HepG2 (cell line): Measurements from ENCODE around the gene HES2. TPM values are rescaled to one million over a fixed set of nuclear protein-coding genes. Genes with fewer than 3 reads are reported as not detected.

Source experiments
- ATAC-seq: fragments of 200-7000 bp; cut with Tn5 transposase; 3 replicates; pipeline ENCODE4 v1.9.1; 2020; ENCODE audit warnings: mild to moderate bottlenecking, moderate library complexity
- BruUV-seq: library from RNA; stranded (reverse); fragments of 400-500 nt; replicated peaks from 2 replicates; lab custom pipeline; 2021; lab: Mats Ljungman, UMichigan
- CTCF ChIA-PET: fragments of 300-600 bp; formaldehyde crosslinking; extraction: SDS; loops from one replicate; lab custom pipeline; 2021; ENCODE audit warnings: low total read pairs, inconsistent platforms, low intra/inter-chr PET ratio; lab: Yijun Ruan, JAX
- POLR2A ChIA-PET: fragments of 350-600 bp; sonication (Branson Sonifier 250); formaldehyde crosslinking; loops from one replicate; lab custom pipeline; 2020; ENCODE audit warnings: antibody characterized with exemption, inconsistent platforms; lab: Yijun Ruan, JAX
- DNase-seq: peaks from one replicate; pipeline ENCODE4 v3.0.0-alpha.2; 2015; ENCODE audit warnings: low spot score
- FAIRE-seq: peaks from 3 replicates; lab custom pipeline; 2011; peaks lifted over from hg19 to GRCh38; lab: Jason Lieb, UNC
- H2AFZ ChIP-seq: one replicate; pipeline ENCODE4 v1.6.1; 2011; ENCODE audit warnings: low read length, inconsistent platforms
- H3K27ac ChIP-seq: fragments of 300-600 bp; 3 replicates; pipeline ENCODE4 v1.8.0; 2011; ENCODE audit warnings: mixed run types, mild to moderate bottlenecking, mixed read lengths, low read length, inconsistent platforms; ENCODE audit not compliant: insufficient read depth; ENCODE audit errors: extremely low read length
- H3K27me3 ChIP-seq, 2 experiments: fragments of 200-600 bp in 1 of 2; 2 replicates in 1 of 2; 3 replicates in 1 of 2; pipeline versions ENCODE4 v1.6.0 to v1.8.0; 2011; ENCODE audit warnings: low read length in 2 of 2, mild to moderate bottlenecking in 2 of 2, moderate library complexity in 2 of 2, inconsistent platforms in 1 of 2; ENCODE audit not compliant: insufficient read depth in 2 of 2, control insufficient read depth in 1 of 2
- H3K36me3 ChIP-seq, 2 experiments: fragments of 200-600 bp in 1 of 2; replicated peaks in 1 of 2; 2 replicates in 1 of 2; 3 replicates in 1 of 2; pipeline versions ENCODE4 v1.5.1 to v1.8.0; 2011; ENCODE audit warnings: low read length in 2 of 2, inconsistent platforms in 1 of 2; ENCODE audit not compliant: insufficient read depth in 2 of 2, control insufficient read depth in 1 of 2
- H3K4me1 ChIP-seq: 2 replicates; pipeline ENCODE4 v1.5.1; 2012; ENCODE audit warnings: low read length, inconsistent platforms; ENCODE audit not compliant: insufficient read depth
- H3K4me2 ChIP-seq: 2 replicates; pipeline ENCODE4 v1.6.0; 2011; ENCODE audit warnings: low read depth, low read length, inconsistent platforms
- H3K4me3 ChIP-seq, 3 experiments: fragments of 200-600 bp in 1 of 3; sonication (generic), shearing (Covaris generic) in 1 of 3; replicated peaks in 1 of 3; 2 replicates each; pipeline ENCODE4 v1.5.1; 2011 to 2016; ENCODE audit warnings: low read length in 3 of 3, inconsistent platforms in 2 of 3, low read depth in 2 of 3, mild to moderate bottlenecking in 2 of 3, control low read depth in 1 of 3, mixed read lengths in 1 of 3; ENCODE audit not compliant: insufficient read depth in 1 of 3
- H3K79me2 ChIP-seq: one replicate; pipeline ENCODE4 v1.6.1; 2011; ENCODE audit warnings: low read length, inconsistent platforms; ENCODE audit not compliant: insufficient read depth
- H3K9ac ChIP-seq: 2 replicates; pipeline ENCODE4 v1.6.0; 2011; ENCODE audit warnings: mild to moderate bottlenecking, low read depth, low read length, inconsistent platforms; ENCODE audit not compliant: insufficient read depth
- H3K9me3 ChIP-seq: 2 replicates; pipeline ENCODE4 v1.5.1; 2012; ENCODE audit warnings: mild to moderate bottlenecking, low read length
- H4K20me1 ChIP-seq: 2 replicates; pipeline ENCODE4 v1.6.0; 2011; ENCODE audit warnings: inconsistent platforms, mild to moderate bottlenecking, low read length, moderate library complexity; ENCODE audit not compliant: insufficient read depth
- ESRRA ChIP-seq: sonication (generic); formaldehyde crosslinking; IDR thresholded peaks from 2 replicates; pipeline ENCODE4 v1.5.1; 2020; ENCODE audit warnings: mild to moderate bottlenecking, low read depth, missing genetic modification reagents
- FUBP1 ChIP-seq: sonication (generic); formaldehyde crosslinking; IDR thresholded peaks from 2 replicates; pipeline ENCODE4 v1.5.1; 2020; ENCODE audit warnings: missing genetic modification reagents, mild to moderate bottlenecking, borderline replicate concordance
- NR2F6 ChIP-seq, 2 experiments: IDR thresholded peaks; 2 replicates each; pipeline ENCODE4 v1.6.1; 2016; ENCODE audit warnings: antibody characterized with exemption in 1 of 2, mild to moderate bottlenecking in 1 of 2
- POLR2A ChIP-seq, 2 experiments: IDR thresholded peaks; 2 replicates each; pipeline ENCODE4 v1.6.1; 2011; ENCODE audit warnings: low read depth in 2 of 2, low read length in 2 of 2, mild to moderate bottlenecking in 1 of 2, moderate library complexity in 1 of 2; ENCODE audit not compliant: insufficient read depth in 1 of 2
- RARA ChIP-seq: IDR thresholded peaks from 2 replicates; pipeline ENCODE4 v1.6.1; 2016; ENCODE audit warnings: missing genetic modification reagents, missing compliant biosample characterization
- SSRP1 ChIP-seq: IDR thresholded peaks from 2 replicates; pipeline ENCODE4 v1.6.1; 2016; ENCODE audit warnings: control low read depth
- TFE3 ChIP-seq: IDR thresholded peaks from 2 replicates; pipeline ENCODE4 v1.6.1; 2016
- XRCC5 ChIP-seq: fragments of 200-400 bp; formaldehyde crosslinking; optimal IDR thresholded peaks from 2 replicates; pipeline ENCODE3; 2017; ENCODE audit warnings: mild to moderate bottlenecking, low read length
- ZBTB38 ChIP-seq: sonication (generic); formaldehyde crosslinking; IDR thresholded peaks from 2 replicates; pipeline ENCODE4 v1.5.1; 2020; ENCODE audit warnings: mild to moderate bottlenecking, missing genetic modification reagents
- ZFP1 ChIP-seq: IDR thresholded peaks from 2 replicates; pipeline ENCODE4 v1.6.1; 2016
- ZNF18 ChIP-seq: sonication (generic); formaldehyde crosslinking; IDR thresholded peaks from 2 replicates; pipeline ENCODE4 v1.8.0; 2022; ENCODE audit warnings: mild to moderate bottlenecking, missing genetic modification reagents; ENCODE audit not compliant: insufficient replicate concordance
- ZNF207 ChIP-seq: fragments of 450-650 bp; IDR thresholded peaks from 2 replicates; pipeline ENCODE4 v1.6.1; 2016; ENCODE audit warnings: antibody characterized with exemption, borderline replicate concordance
- ZNF558 ChIP-seq: sonication (generic); formaldehyde crosslinking; IDR thresholded peaks from 2 replicates; pipeline ENCODE4 v1.9.0; 2022; ENCODE audit warnings: mild to moderate bottlenecking, missing genetic modification reagents, borderline replicate concordance
- WGBS: methylation state at CpG from one replicate; pipeline ENCODE4 v1.1.6; 2017; ENCODE audit warnings: low lambda C conversion rate; 5-methylcytosine and 5-hydroxymethylcytosine counted together
- in situ Hi-C: cut with HindIII; loops from 2 replicates; pipeline ENCODE4 v1.10.0; 2017; ENCODE audit warnings: low pct_unique_long_range_greater_than_20kb; ENCODE audit not compliant: extremely low pct_ligation_motif_present
- intact Hi-C: fragments of 100-400 bp; cut with micrococcal nuclease; formaldehyde crosslinking; loops from one replicate; pipeline ENCODE4 v1.10.0; 2022; ENCODE audit not compliant: unreplicated experiment
- polyA plus RNA-seq, 8 experiments: library from polyadenylated mRNA; depleted of rRNA in 3 of 8; stranded (reverse) in 7 of 8; unstranded in 1 of 8; fragments of >200 nt; fragmentation: Illumina TruSeq in 4 of 8; extraction: Trizol in 4 of 8; gene quantifications; 2 replicates each; pipeline versions ENCODE4 v1.2.1 to v1.2.3, GENCODE V29; 2011 to 2016; ENCODE audit warnings: low read depth in 4 of 8, missing spikeins in 1 of 8, mixed read lengths in 1 of 8; ENCODE audit not compliant: insufficient read depth in 1 of 8
- total RNA-seq, 5 experiments: library from RNA; depleted of rRNA; stranded (reverse); fragments of >200 nt; fragmentation: Illumina TruSeq; extraction: Trizol; gene quantifications; 2 replicates each; pipeline ENCODE4 v1.2.3, GENCODE V29; 2016; ENCODE audit warnings: low read depth in 1 of 5
- TF ChIP-seq, protein P1 (sequence below): sonication (generic); formaldehyde crosslinking; IDR thresholded peaks from 2 replicates; pipeline ENCODE4 v1.5.1; 2020; ENCODE audit warnings: missing genetic modification reagents, mild to moderate bottlenecking, borderline replicate concordance
- TF ChIP-seq, protein P2 (sequence below): sonication (generic); formaldehyde crosslinking; IDR thresholded peaks from 2 replicates; pipeline ENCODE4 v1.8.0; 2022; ENCODE audit warnings: missing genetic modification reagents, mild to moderate bottlenecking, inconsistent platforms, borderline replicate concordance

The HES2 gene
- total and polyA plus RNA-seq, 2 of the 13 experiments (the other 11 are each of a cell fraction or from before 2014, with no cell fraction given) = 0.11 to 0.17 TPM

DNA sequence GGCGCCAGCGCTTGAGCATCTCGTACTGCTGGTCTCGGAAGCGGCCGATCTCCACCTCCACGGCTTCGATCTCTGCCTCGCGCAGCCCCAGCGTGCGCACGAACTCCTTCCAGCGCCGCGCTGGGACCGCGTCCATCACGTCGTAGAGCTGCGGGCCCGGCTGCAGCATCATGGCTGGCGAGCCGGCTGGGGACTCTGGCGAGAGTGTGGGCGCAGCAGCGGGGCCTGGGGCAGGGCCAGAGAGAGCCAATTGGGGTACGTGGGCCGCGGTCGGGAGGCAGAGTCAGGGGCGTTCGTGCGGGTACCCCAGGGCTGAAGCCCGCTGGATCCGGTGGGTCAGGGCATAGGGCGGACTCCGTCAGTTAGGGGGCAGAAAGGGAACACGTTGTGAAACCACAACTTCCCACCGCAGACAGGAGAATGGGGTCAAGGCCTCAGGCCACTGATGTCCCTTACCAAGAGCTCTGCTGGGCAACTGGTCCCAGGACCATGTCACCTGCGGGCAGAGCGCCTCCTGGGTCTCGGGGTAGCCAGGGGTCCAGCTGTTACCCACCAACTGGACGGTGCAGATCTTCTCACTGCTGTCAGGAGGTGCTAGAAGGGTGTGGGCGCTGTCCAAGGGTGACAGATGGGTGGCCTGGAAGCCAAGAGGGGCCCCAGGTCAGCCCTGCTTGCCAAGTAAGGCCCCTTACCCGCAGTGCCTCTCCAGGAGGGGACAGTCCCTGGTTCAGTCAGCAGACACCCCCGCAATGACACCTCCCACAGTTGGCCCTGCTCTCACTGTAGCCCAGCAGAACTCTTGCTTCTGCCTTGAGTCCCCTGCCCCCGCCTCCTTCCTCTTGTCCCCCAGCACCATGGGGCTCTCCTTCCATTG, 42.1 kb upstream of the HES2 start:
- WGBS = 98% methylated on average over 40 of the region's 48 CpGs
- Histone ChIP-seq H3K27me3 (no peaks in the 10 kb centered on the region), H3K27ac (no peak overlapping the region), H3K9me3 (no peaks in the 10 kb centered on the region), H3K4me3 (no peak overlapping the region), H3K4me1 (peaks cover 21% of the 10 kb centered on the region), H2AFZ (no peak overlapping the region), H3K36me3 (peaks cover 4 to 6% of the 10 kb centered on the region in 2 experiments; a peak in 2 of 5 replicates), H3K9ac (no peak overlapping the region), H3K4me2 (no peak overlapping the region), H4K20me1 (peaks cover 6% of the 10 kb centered on the region; the same call in 1 of the 2 replicates), H3K79me2 (no peaks in the 10 kb centered on the region)
- ChIA-PET CTCF (no interaction called here), POLR2A (interaction anchor here (1.1 to 2.3 kb wide), 2 partner anchors 10 to 13 kb away, joined by 8 to 10 read pairs; no protein-coding TSS in a partner anchor)
- in situ Hi-C loops = no loop called here
- ATAC-seq (no peak), FAIRE-seq (no peak), DNase-seq (no peak)
- intact Hi-C loops = no loop called here
- BruUV-seq = TSS peak; percentile 23
- TF ChIP-seq RARA (no peak), ZNF558 (CRISPR knock-in tag) (no peak), ZNF207 (no peak), POLR2A (IDR thresholded peaks at IDR 0.05; ENCODE audit: insufficient read depth in 1 of 2, low read depth in 2 of 2, low read length in 2 of 2) (peak in 1 of 2 experiments; percentile 66; a peak in 2 of 4 replicates), NR2F6 (IDR thresholded peaks at IDR 0.05) (no peak), NR2F6 (CRISPR knock-in tag; IDR thresholded peaks at IDR 0.05) (no peak), ESRRA (CRISPR knock-in tag) (0 out of 2 replicates have a peak, but pooled peaks have one; percentile 20), ZFP1 (no peak), FUBP1 (CRISPR knock-in tag) (no peak), ZNF18 (no peak), SSRP1 (CRISPR knock-in tag) (0 out of 2 replicates have a peak, but pooled peaks have one; percentile 28), ZBTB38 (CRISPR knock-in tag) (peak; percentile 78), XRCC5 (no peak), TFE3 (CRISPR knock-in tag) (no peak)
- TF ChIP-seq, protein P1, sequence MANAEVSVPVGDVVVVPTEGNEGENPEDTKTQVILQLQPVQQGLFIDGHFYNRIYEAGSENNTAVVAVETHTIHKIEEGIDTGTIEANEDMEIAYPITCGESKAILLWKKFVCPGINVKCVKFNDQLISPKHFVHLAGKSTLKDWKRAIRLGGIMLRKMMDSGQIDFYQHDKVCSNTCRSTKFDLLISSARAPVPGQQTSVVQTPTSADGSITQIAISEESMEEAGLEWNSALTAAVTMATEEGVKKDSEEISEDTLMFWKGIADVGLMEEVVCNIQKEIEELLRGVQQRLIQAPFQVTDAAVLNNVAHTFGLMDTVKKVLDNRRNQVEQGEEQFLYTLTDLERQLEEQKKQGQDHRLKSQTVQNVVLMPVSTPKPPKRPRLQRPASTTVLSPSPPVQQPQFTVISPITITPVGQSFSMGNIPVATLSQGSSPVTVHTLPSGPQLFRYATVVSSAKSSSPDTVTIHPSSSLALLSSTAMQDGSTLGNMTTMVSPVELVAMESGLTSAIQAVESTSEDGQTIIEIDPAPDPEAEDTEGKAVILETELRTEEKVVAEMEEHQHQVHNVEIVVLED (CRISPR knock-in tag) = 0 out of 2 replicates have a peak, but pooled peaks have one; percentile 43
- TF ChIP-seq, protein P2, sequence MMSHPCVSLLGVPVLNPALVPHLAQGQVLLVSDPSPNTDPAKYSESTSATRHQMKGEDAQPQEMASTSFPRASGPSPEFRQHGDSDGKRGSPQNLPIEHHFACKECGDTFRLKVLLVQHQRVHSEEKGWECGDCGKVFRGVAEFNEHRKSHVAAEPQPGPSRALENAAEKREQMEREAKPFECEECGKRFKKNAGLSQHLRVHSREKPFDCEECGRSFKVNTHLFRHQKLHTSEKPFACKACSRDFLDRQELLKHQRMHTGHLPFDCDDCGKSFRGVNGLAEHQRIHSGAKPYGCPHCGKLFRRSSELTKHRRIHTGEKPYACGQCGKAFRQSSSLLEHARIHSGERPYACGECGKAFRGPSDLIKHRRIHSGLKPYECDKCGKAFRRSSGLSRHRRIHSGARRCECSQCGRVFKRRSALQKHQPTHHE (CRISPR knock-in tag) = no peak
